ENCODE measurements around the gene HBA1. TPM values are rescaled to one million over a fixed set of nuclear protein-coding genes. Genes with fewer than 3 reads are reported as not detected.

HBA1 gene
- total and polyA plus RNA-seq, 2 of the 8 experiments (the other 6 are each of a cell fraction or from before 2014, with no cell fraction given): 2.3 TPM

DNA sequence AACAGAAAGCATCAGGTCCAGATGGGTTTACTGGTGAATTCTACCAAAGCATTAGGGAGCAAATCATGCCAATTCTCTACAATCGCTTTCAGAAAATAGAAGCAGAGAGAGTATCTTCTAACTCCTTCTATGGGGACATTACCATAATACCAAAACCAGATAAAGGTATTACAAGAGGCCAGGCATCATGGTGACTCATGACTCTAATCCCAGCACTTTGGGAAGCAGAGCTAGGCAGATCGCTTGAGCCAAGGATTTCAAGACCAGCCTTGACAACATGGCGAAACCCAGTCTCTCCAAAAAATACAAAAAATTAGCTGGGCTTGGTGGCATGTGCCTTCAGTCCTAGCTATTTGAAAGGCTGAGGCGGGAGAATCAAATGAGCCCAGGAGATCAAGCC lies 26.8 kb downstream of the HBA1 start (continued):
- TF ChIP-seq, protein P1, sequence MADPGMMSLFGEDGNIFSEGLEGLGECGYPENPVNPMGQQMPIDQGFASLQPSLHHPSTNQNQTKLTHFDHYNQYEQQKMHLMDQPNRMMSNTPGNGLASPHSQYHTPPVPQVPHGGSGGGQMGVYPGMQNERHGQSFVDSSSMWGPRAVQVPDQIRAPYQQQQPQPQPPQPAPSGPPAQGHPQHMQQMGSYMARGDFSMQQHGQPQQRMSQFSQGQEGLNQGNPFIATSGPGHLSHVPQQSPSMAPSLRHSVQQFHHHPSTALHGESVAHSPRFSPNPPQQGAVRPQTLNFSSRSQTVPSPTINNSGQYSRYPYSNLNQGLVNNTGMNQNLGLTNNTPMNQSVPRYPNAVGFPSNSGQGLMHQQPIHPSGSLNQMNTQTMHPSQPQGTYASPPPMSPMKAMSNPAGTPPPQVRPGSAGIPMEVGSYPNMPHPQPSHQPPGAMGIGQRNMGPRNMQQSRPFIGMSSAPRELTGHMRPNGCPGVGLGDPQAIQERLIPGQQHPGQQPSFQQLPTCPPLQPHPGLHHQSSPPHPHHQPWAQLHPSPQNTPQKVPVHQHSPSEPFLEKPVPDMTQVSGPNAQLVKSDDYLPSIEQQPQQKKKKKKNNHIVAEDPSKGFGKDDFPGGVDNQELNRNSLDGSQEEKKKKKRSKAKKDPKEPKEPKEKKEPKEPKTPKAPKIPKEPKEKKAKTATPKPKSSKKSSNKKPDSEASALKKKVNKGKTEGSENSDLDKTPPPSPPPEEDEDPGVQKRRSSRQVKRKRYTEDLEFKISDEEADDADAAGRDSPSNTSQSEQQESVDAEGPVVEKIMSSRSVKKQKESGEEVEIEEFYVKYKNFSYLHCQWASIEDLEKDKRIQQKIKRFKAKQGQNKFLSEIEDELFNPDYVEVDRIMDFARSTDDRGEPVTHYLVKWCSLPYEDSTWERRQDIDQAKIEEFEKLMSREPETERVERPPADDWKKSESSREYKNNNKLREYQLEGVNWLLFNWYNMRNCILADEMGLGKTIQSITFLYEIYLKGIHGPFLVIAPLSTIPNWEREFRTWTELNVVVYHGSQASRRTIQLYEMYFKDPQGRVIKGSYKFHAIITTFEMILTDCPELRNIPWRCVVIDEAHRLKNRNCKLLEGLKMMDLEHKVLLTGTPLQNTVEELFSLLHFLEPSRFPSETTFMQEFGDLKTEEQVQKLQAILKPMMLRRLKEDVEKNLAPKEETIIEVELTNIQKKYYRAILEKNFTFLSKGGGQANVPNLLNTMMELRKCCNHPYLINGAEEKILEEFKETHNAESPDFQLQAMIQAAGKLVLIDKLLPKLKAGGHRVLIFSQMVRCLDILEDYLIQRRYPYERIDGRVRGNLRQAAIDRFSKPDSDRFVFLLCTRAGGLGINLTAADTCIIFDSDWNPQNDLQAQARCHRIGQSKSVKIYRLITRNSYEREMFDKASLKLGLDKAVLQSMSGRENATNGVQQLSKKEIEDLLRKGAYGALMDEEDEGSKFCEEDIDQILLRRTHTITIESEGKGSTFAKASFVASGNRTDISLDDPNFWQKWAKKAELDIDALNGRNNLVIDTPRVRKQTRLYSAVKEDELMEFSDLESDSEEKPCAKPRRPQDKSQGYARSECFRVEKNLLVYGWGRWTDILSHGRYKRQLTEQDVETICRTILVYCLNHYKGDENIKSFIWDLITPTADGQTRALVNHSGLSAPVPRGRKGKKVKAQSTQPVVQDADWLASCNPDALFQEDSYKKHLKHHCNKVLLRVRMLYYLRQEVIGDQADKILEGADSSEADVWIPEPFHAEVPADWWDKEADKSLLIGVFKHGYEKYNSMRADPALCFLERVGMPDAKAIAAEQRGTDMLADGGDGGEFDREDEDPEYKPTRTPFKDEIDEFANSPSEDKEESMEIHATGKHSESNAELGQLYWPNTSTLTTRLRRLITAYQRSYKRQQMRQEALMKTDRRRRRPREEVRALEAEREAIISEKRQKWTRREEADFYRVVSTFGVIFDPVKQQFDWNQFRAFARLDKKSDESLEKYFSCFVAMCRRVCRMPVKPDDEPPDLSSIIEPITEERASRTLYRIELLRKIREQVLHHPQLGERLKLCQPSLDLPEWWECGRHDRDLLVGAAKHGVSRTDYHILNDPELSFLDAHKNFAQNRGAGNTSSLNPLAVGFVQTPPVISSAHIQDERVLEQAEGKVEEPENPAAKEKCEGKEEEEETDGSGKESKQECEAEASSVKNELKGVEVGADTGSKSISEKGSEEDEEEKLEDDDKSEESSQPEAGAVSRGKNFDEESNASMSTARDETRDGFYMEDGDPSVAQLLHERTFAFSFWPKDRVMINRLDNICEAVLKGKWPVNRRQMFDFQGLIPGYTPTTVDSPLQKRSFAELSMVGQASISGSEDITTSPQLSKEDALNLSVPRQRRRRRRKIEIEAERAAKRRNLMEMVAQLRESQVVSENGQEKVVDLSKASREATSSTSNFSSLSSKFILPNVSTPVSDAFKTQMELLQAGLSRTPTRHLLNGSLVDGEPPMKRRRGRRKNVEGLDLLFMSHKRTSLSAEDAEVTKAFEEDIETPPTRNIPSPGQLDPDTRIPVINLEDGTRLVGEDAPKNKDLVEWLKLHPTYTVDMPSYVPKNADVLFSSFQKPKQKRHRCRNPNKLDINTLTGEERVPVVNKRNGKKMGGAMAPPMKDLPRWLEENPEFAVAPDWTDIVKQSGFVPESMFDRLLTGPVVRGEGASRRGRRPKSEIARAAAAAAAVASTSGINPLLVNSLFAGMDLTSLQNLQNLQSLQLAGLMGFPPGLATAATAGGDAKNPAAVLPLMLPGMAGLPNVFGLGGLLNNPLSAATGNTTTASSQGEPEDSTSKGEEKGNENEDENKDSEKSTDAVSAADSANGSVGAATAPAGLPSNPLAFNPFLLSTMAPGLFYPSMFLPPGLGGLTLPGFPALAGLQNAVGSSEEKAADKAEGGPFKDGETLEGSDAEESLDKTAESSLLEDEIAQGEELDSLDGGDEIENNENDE (IDR thresholded peaks at IDR 0.05; ENCODE audit: insufficient replicate concordance, low read length): no peak
- TF ChIP-seq RAD21 (IDR thresholded peaks at IDR 0.05 in 1 of 2, conservative IDR thresholded peaks at IDR 0.05 in 1 of 2; ENCODE audit: low read depth in 2 of 2, low read length in 2 of 2): no peak
- TF ChIP-seq POU5F1 (IDR thresholded peaks at IDR 0.05; ENCODE audit: low read depth, low read length): no peak
- TF ChIP-seq POLR2A (IDR thresholded peaks at IDR 0.05; ENCODE audit: control extremely low read depth in 1 of 2, low read depth in 2 of 2, low read length in 2 of 2): no peak
- no peak for TF ChIP-seq TAF1 (IDR thresholded peaks at IDR 0.05; ENCODE audit: low read depth, low read length)
- no peak for TF ChIP-seq FOSL1 (IDR thresholded peaks at IDR 0.05; ENCODE audit: insufficient read depth, low read depth, low read length)
